HCT116 (cell line): ENCODE data around the gene SMYD3. TPM values are rescaled to one million over a fixed set of nuclear protein-coding genes. Genes with fewer than 3 reads are reported as not detected.

ENCODE experiments used
- ATAC-seq: fragments of 200-7000 bp; cut with Tn5 transposase; 2 replicates; pipeline ENCODE4 v1.9.1; 2020; ENCODE audit warnings: mild to moderate bottlenecking, moderate library complexity
- BruUV-seq: library from RNA; stranded (reverse); fragments of 400-500 nt; replicated peaks from 2 replicates; lab custom pipeline; 2021; lab: Mats Ljungman, UMichigan
- CTCF ChIA-PET: fragments of 300-600 bp; sonication (Branson Sonifier 250); formaldehyde crosslinking; loops from one replicate; lab custom pipeline; 2021; ENCODE audit warnings: antibody characterized with exemption; lab: Charles Lee
- POLR2A ChIA-PET: fragments of 300-600, 350-600 bp; sonication (Branson Sonifier 250); formaldehyde crosslinking; loops from one replicate; lab custom pipeline; 2021; ENCODE audit warnings: antibody characterized with exemption; lab: Charles Lee
- RAD21 ChIA-PET, 2 experiments: fragments of 300-600 bp; sonication (Branson Sonifier 250); formaldehyde crosslinking; loops; one replicate each; lab custom pipeline; 2023; ENCODE audit warnings: low total read pairs in 2 of 2; ENCODE audit not compliant: uncharacterized antibody in 2 of 2, unreplicated experiment in 2 of 2, low non-redundant PET in 1 of 2; lab: Charles Lee
- DNase-seq: peaks from one replicate; pipeline ENCODE4 v3.0.0-alpha.2; 2010; ENCODE audit warnings: low read depth, low spot score
- H2AFZ ChIP-seq: fragments of 200-600 bp; shearing (Covaris generic), sonication (generic); 2 replicates; pipeline ENCODE4 v1.6.1; 2017; ENCODE audit warnings: low read depth, mixed run types, mixed read lengths, antibody characterized with exemption, low read length; ENCODE audit not compliant: poor library complexity, severe bottlenecking
- H3K27ac ChIP-seq: 2 replicates; pipeline ENCODE4 v1.5.1; 2012; ENCODE audit warnings: low read depth, low read length
- H3K27me3 ChIP-seq: fragments of 200-600 bp; sonication (generic); 2 replicates; pipeline ENCODE4 v1.6.1; 2016; ENCODE audit warnings: mixed run types, low read length, mixed read lengths; ENCODE audit not compliant: insufficient read depth
- H3K36me3 ChIP-seq, 2 experiments: fragments of 200-500 bp in 1 of 2; fragments of 200-600 bp in 1 of 2; sonication (Bioruptor generic) in 1 of 2; sonication (generic) in 1 of 2; 2 replicates each; pipeline versions ENCODE4 v1.5.1 to v1.6.1; 2014 to 2016; ENCODE audit warnings: low read length in 2 of 2, inconsistent platforms in 1 of 2, mixed read lengths in 1 of 2, mixed run types in 1 of 2; ENCODE audit not compliant: insufficient read depth in 2 of 2, control insufficient read depth in 1 of 2
- H3K4me1 ChIP-seq, 2 experiments: fragments of 200-600 bp in 1 of 2; sonication (generic) in 1 of 2; 2 replicates each; pipeline versions ENCODE4 v1.5.1 to v1.6.1; 2012 to 2017; ENCODE audit warnings: low read length in 2 of 2, inconsistent platforms in 1 of 2, mild to moderate bottlenecking in 1 of 2, mixed read lengths in 1 of 2, mixed run types in 1 of 2, moderate library complexity in 1 of 2; ENCODE audit not compliant: insufficient read depth in 2 of 2, control insufficient read depth in 1 of 2
- H3K4me2 ChIP-seq: fragments of 200-600 bp; sonication (generic); 2 replicates; pipeline ENCODE4 v1.6.1; 2017; ENCODE audit warnings: mixed run types, low read length, mixed read lengths
- H3K4me3 ChIP-seq, 2 experiments: fragments of 200-600 bp in 1 of 2; sonication (generic) in 1 of 2; replicated peaks in 1 of 2; 2 replicates each; pipeline ENCODE4 v1.5.1; 2011 to 2016; ENCODE audit warnings: low read length in 2 of 2, control low read depth in 1 of 2, low read depth in 1 of 2, mild to moderate bottlenecking in 1 of 2, mixed read lengths in 1 of 2, mixed run types in 1 of 2
- H3K79me2 ChIP-seq: fragments of 200-600 bp; sonication (generic); 2 replicates; pipeline ENCODE4 v1.6.1; 2017; ENCODE audit warnings: mild to moderate bottlenecking, mixed run types, low read length, moderate library complexity, mixed read lengths; ENCODE audit not compliant: insufficient read depth
- H3K9ac ChIP-seq: fragments of 200-600 bp; sonication (generic); 2 replicates; pipeline ENCODE4 v1.6.1; 2016; ENCODE audit warnings: low read length, mixed read lengths
- H3K9me2 ChIP-seq: fragments of 200-600 bp; sonication (generic), shearing (Covaris generic); 2 replicates; pipeline ENCODE4 v1.6.1; 2017; ENCODE audit warnings: mixed run types, mild to moderate bottlenecking, moderate library complexity; ENCODE audit not compliant: insufficient read depth
- H3K9me3 ChIP-seq, 2 experiments: fragments of 200-500 bp in 1 of 2; fragments of 200-600 bp in 1 of 2; sonication (Bioruptor generic) in 1 of 2; sonication (generic) in 1 of 2; 2 replicates each; pipeline ENCODE4 v1.6.1; 2014 to 2017; ENCODE audit warnings: low read length in 2 of 2, mixed read lengths in 2 of 2, inconsistent platforms in 1 of 2, low read depth in 1 of 2, mild to moderate bottlenecking in 1 of 2, mixed run types in 1 of 2, moderate library complexity in 1 of 2; ENCODE audit not compliant: control insufficient read depth in 1 of 2, insufficient read depth in 1 of 2
- H4K20me1 ChIP-seq: fragments of 200-600 bp; sonication (generic), shearing (Covaris generic); 2 replicates; pipeline ENCODE4 v1.6.1; 2017; ENCODE audit warnings: mixed run types, mild to moderate bottlenecking, moderate library complexity; ENCODE audit not compliant: insufficient read depth
- CEBPB ChIP-seq: IDR thresholded peaks from 2 replicates; pipeline ENCODE4 v1.6.1; 2012; ENCODE audit warnings: low read depth
- EGR1 ChIP-seq: IDR thresholded peaks from 2 replicates; pipeline ENCODE4 v1.6.1; 2012; ENCODE audit warnings: low read depth
- EZH2 ChIP-seq: fragments of 200-600 bp; sonication (generic); IDR thresholded peaks from 2 replicates; pipeline ENCODE4 v1.6.1; 2017; ENCODE audit warnings: antibody characterized with exemption, mixed run types
- EZH2phosphoT487 ChIP-seq: fragments of 200-600 bp; IDR thresholded peaks from 2 replicates; pipeline ENCODE4 v1.6.1; 2018; ENCODE audit warnings: antibody characterized with exemption, borderline replicate concordance
- FOSL1 ChIP-seq: IDR thresholded peaks from 2 replicates; pipeline ENCODE4 v1.6.1; 2012; ENCODE audit warnings: low read depth
- POLR2AphosphoS5 ChIP-seq: IDR thresholded peaks from 2 replicates; pipeline ENCODE4 v1.6.1; 2011; ENCODE audit warnings: mild to moderate bottlenecking, low read depth, low read length, moderate library complexity
- SIN3A ChIP-seq: IDR thresholded peaks from 2 replicates; pipeline ENCODE4 v1.6.1; 2012; ENCODE audit warnings: low read depth
- SP1 ChIP-seq: IDR thresholded peaks from 2 replicates; pipeline ENCODE4 v1.6.1; 2012; ENCODE audit warnings: low read depth
- SRF ChIP-seq: IDR thresholded peaks from 2 replicates; pipeline ENCODE4 v1.6.1; 2012; ENCODE audit warnings: low read depth
- TCF7L2 ChIP-seq: IDR thresholded peaks from 2 replicates; pipeline ENCODE4 v1.7.0; 2011; ENCODE audit warnings: borderline replicate concordance, inconsistent platforms; ENCODE audit not compliant: insufficient read depth, insufficient read length; ENCODE audit errors: extremely low read depth
- YY1 ChIP-seq: IDR thresholded peaks from 2 replicates; pipeline ENCODE4 v1.6.1; 2011; ENCODE audit warnings: low read length, low read depth, moderate library complexity, mild to moderate bottlenecking; ENCODE audit not compliant: insufficient replicate concordance; ENCODE audit errors: extremely low read depth
- ZFX ChIP-seq: fragments of 450-650 bp; IDR thresholded peaks from 2 replicates; pipeline ENCODE4 v1.6.1; 2017
- ZNF274 ChIP-seq: fragments of 200-500 bp; sonication (Bioruptor generic); IDR thresholded peaks from 2 replicates; pipeline ENCODE4 v1.6.1; 2014; ENCODE audit warnings: mild to moderate bottlenecking, low read depth, low read length, inconsistent platforms
- intact Hi-C: fragments of 100-400 bp; cut with micrococcal nuclease; formaldehyde crosslinking; loops from 2 replicates; pipeline ENCODE4 v1.10.0; 2022
- total RNA-seq: library from RNA; stranded (reverse); gene quantifications from one replicate; pipeline ENCODE4 v1.2.1, GENCODE V29; 2021; ENCODE audit not compliant: unreplicated experiment
- TF ChIP-seq, protein P1 (sequence below): IDR thresholded peaks from 2 replicates; pipeline ENCODE4 v1.6.1; 2011; ENCODE audit warnings: mild to moderate bottlenecking, low read length, moderate library complexity; ENCODE audit not compliant: insufficient replicate concordance; ENCODE audit errors: extremely low read depth
- TF ChIP-seq, protein P2 (sequence below), 3 experiments: fragments of 200-600 bp in 1 of 3; sonication (generic) in 1 of 3; IDR thresholded peaks in 2 of 3; conservative IDR thresholded peaks in 1 of 3; 2 replicates each; pipeline ENCODE4 v1.5.1; 2012 to 2017; ENCODE audit warnings: low read depth in 2 of 3, low read length in 2 of 3, antibody characterized with exemption in 1 of 3, borderline replicate concordance in 1 of 3, control low read depth in 1 of 3, mild to moderate bottlenecking in 1 of 3, mixed read lengths in 1 of 3, mixed run types in 1 of 3, moderate library complexity in 1 of 3; ENCODE audit not compliant: insufficient read depth in 1 of 3

SMYD3 gene
- total RNA-seq, 1 experiment from 2014 or later = 33.6 TPM

DNA sequence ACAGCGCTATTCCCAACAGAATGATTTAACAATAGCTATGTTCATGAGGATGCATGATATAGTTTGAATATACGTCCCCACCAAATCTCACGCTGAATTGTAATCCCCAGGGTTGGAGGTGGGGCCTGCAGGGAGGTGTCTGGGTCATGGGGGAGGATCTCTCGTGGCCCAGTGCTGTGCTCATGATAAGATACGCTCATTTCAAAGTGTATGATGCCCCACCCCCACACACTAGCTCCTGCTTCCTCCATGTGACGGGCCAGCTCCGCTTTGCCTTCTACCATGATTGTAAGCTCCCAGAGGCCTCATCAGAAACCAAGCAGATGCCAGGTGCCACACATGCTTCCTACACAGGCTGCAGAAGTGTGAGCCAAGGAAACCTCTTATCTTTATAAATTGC lies 93.6 kb downstream of the SMYD3 start (continued):
- TF ChIP-seq SP1 (no peak), EZH2 (no peak), SRF (no peak)

DNA sequence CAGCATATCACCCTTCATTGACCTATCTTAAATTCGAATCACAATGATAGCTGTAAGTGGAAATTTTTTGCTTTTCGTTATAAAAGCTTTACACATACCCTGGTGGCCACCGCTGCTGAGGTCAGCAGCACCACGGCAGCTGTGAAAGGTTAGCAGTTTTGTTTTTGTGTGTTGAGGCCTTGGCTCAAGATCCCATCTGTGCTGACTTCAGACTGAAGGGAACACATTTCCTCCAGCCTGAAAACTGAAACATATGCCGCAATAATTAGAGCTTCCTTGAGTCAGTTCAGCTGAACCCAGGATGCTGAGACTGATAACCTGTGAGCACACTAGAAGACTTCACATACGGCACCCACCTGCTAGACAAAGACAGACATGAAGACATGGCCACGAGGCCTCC lies 103.0 kb downstream of the SMYD3 start:
- no peak overlapping the region for H3K4me2 ChIP-seq
- TF ChIP-seq TCF7L2 (no peak), POLR2AphosphoS5 (no peak), FOSL1 (no peak), EGR1 (no peak), SIN3A (no peak), CEBPB (no peak), SRF (no peak), ZNF274 (no peak), YY1 (no peak), ZFX (no peak), EZH2phosphoT487 (no peak), EZH2 (no peak), SP1 (no peak)
- TF ChIP-seq, protein P1, sequence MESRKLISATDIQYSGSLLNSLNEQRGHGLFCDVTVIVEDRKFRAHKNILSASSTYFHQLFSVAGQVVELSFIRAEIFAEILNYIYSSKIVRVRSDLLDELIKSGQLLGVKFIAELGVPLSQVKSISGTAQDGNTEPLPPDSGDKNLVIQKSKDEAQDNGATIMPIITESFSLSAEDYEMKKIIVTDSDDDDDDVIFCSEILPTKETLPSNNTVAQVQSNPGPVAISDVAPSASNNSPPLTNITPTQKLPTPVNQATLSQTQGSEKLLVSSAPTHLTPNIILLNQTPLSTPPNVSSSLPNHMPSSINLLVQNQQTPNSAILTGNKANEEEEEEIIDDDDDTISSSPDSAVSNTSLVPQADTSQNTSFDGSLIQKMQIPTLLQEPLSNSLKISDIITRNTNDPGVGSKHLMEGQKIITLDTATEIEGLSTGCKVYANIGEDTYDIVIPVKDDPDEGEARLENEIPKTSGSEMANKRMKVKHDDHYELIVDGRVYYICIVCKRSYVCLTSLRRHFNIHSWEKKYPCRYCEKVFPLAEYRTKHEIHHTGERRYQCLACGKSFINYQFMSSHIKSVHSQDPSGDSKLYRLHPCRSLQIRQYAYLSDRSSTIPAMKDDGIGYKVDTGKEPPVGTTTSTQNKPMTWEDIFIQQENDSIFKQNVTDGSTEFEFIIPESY = no peak
- TF ChIP-seq, protein P2, sequence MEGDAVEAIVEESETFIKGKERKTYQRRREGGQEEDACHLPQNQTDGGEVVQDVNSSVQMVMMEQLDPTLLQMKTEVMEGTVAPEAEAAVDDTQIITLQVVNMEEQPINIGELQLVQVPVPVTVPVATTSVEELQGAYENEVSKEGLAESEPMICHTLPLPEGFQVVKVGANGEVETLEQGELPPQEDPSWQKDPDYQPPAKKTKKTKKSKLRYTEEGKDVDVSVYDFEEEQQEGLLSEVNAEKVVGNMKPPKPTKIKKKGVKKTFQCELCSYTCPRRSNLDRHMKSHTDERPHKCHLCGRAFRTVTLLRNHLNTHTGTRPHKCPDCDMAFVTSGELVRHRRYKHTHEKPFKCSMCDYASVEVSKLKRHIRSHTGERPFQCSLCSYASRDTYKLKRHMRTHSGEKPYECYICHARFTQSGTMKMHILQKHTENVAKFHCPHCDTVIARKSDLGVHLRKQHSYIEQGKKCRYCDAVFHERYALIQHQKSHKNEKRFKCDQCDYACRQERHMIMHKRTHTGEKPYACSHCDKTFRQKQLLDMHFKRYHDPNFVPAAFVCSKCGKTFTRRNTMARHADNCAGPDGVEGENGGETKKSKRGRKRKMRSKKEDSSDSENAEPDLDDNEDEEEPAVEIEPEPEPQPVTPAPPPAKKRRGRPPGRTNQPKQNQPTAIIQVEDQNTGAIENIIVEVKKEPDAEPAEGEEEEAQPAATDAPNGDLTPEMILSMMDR (IDR thresholded peaks at IDR 0.05 in 2 of 3, conservative IDR thresholded peaks at IDR 0.05 in 1 of 3; ENCODE audit: borderline replicate concordance in 1 of 3, insufficient read depth in 1 of 3, low read depth in 2 of 3, low read length in 2 of 3) = no peak
- TF ChIP-seq, all 23 proteins: peak for 0
- DNase-seq (no peak), ATAC-seq (no peak)
- intact Hi-C loops = no loop called here
- ChIA-PET POLR2A (no interaction called here), RAD21 (no interaction called here), CTCF (no interaction called here)
- Histone ChIP-seq H3K4me3 (no peak overlapping the region), H3K27ac (no peak overlapping the region), H3K27me3 (no peaks in the 10 kb centered on the region), H3K36me3 (no peaks in the 10 kb centered on the region), H4K20me1 (no peaks in the 10 kb centered on the region), H3K9me3 (no peaks in the 10 kb centered on the region), H3K9ac (no peak overlapping the region), H3K4me1 (no peaks in the 10 kb centered on the region), H2AFZ (no peak overlapping the region), H3K9me2 (no peaks in the 10 kb centered on the region), H3K79me2 (no peaks in the 10 kb centered on the region)
- BruUV-seq = no TSS peak
